Type B pancreatic cell (in vitro differentiated cells): Measurements from ENCODE around the gene CAVIN1. TPM values are rescaled to one million over a fixed set of nuclear protein-coding genes. Genes with fewer than 3 reads are reported as not detected.
A peak's percentile ranks its signal among the peaks of the same experiment; 100 is the strongest.
"Not testable (repeated sequence)": the region's sequence is repeated elsewhere in the genome, so short reads cannot be mapped to it uniquely, and the experiment has no call there.

ENCODE experiments used
- DNase-seq: peaks from one replicate; pipeline ENCODE4 v3.0.0; 2021; ENCODE audit warnings: mixed read lengths; ENCODE audit not compliant: unreplicated experiment; ENCODE audit errors: extremely low spot score
- H3K27ac Mint-ChIP-seq: 2 replicates; pipeline ENCODE4 v1.8.0; 2021; ENCODE audit warnings: mild to moderate bottlenecking, mixed read lengths
- H3K27me3 Mint-ChIP-seq: 2 replicates; pipeline ENCODE4 v1.8.0; 2021; ENCODE audit warnings: mixed read lengths
- H3K36me3 Mint-ChIP-seq: 2 replicates; pipeline ENCODE4 v1.8.0; 2021; ENCODE audit warnings: mixed read lengths
- H3K4me1 Mint-ChIP-seq: one replicate; pipeline ENCODE4 v1.8.0; 2021; ENCODE audit warnings: mixed read lengths; ENCODE audit not compliant: unreplicated experiment
- H3K4me3 Mint-ChIP-seq: 2 replicates; pipeline ENCODE4 v1.8.0; 2021; ENCODE audit warnings: mild to moderate bottlenecking, mixed read lengths
- H3K9me3 Mint-ChIP-seq: 2 replicates; pipeline ENCODE4 v1.8.0; 2021; ENCODE audit warnings: mixed read lengths
- total RNA-seq: library from RNA; stranded (reverse); gene quantifications from 2 replicates; pipeline ENCODE4 v1.2.1, GENCODE V29; 2021; ENCODE audit warnings: low replicate concordance
- TF ChIP-seq, protein P1 (sequence below): fragments of 200-600 bp; sonication (generic); conservative IDR thresholded peaks from 2 replicates; pipeline ENCODE4 v1.5.0; 2021; ENCODE audit warnings: antibody characterized with exemption, mild to moderate bottlenecking

CAVIN1 gene
- total RNA-seq, 1 donor from 2014 or later = 21.9 TPM

GRCh38 chr17:42453439-42453838, 30.4 kb upstream of the CAVIN1 start:
- no peak for DNase-seq
- no peak overlapping the region for H3K4me3 Mint-ChIP-seq
- H3K27ac Mint-ChIP-seq = peak overlapping the region; percentile 1
- H3K36me3 Mint-ChIP-seq = no peaks in the 10 kb centered on the region
- peaks cover 16% of the 10 kb centered on the region for H3K4me1 Mint-ChIP-seq
- TF ChIP-seq, protein P1, sequence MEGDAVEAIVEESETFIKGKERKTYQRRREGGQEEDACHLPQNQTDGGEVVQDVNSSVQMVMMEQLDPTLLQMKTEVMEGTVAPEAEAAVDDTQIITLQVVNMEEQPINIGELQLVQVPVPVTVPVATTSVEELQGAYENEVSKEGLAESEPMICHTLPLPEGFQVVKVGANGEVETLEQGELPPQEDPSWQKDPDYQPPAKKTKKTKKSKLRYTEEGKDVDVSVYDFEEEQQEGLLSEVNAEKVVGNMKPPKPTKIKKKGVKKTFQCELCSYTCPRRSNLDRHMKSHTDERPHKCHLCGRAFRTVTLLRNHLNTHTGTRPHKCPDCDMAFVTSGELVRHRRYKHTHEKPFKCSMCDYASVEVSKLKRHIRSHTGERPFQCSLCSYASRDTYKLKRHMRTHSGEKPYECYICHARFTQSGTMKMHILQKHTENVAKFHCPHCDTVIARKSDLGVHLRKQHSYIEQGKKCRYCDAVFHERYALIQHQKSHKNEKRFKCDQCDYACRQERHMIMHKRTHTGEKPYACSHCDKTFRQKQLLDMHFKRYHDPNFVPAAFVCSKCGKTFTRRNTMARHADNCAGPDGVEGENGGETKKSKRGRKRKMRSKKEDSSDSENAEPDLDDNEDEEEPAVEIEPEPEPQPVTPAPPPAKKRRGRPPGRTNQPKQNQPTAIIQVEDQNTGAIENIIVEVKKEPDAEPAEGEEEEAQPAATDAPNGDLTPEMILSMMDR = no peak
- peaks cover 4% of the 10 kb centered on the region for H3K27me3 Mint-ChIP-seq
- H3K9me3 Mint-ChIP-seq = no peaks in the 10 kb centered on the region

DNA sequence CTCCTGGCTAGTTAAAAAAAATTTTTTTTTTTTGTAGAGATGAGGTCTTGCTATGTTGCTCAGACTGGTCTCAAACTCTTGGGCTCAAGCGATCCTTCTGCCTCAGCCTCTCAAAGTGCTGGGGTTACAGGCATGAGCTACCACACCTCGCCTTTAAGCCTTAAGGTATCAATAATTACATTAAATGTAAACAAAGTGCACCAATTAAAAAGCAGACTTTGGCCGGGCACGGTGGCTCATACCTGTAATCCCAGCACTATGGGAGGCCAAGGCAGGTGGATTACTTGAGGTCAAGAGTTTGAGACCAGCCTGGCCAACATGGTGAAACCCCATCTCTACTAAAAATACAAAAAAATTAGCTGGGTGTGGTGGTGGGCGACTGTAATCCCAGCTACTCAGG, 28.2 kb upstream of the CAVIN1 start:
- not testable (repeated sequence) for DNase-seq, H3K4me3 Mint-ChIP-seq, H3K36me3 Mint-ChIP-seq, H3K27me3 Mint-ChIP-seq, H3K9me3 Mint-ChIP-seq, H3K27ac Mint-ChIP-seq, H3K4me1 Mint-ChIP-seq

GRCh38 chr17:42449838-42450237, 26.8 kb upstream of the CAVIN1 start:
- not testable (repeated sequence) for H3K4me1 Mint-ChIP-seq, DNase-seq, H3K27me3 Mint-ChIP-seq, H3K4me3 Mint-ChIP-seq, H3K9me3 Mint-ChIP-seq, H3K36me3 Mint-ChIP-seq, H3K27ac Mint-ChIP-seq

GRCh38 chr17:42449176-42449575, 26.1 kb upstream of the CAVIN1 start:
- H3K4me1 Mint-ChIP-seq, H3K4me3 Mint-ChIP-seq, H3K9me3 Mint-ChIP-seq, H3K36me3 Mint-ChIP-seq, DNase-seq, H3K27ac Mint-ChIP-seq, H3K27me3 Mint-ChIP-seq: not testable (repeated sequence)

DNA sequence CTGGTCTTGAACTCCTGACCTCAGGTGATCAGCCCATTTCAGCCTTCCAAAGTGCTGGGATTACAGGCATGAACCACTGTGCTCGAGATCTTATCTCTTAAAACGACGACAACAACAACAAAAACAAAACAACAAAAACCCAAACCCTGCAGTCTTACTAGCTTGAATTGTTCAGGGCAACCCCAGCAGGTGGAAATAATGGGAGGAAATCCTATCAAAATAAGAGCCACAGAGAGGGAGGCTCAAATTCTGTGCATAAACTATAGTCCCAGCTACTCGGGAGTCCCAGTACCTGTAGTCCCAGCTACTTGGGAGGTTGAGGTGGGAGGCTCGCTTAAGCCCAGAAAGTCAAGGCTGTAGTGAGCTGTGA, 19.1 kb upstream of the CAVIN1 start:
- Mint-ChIP-seq H3K4me1 (peaks cover 5% of the 10 kb centered on the region), H3K4me3 (no peak overlapping the region), H3K9me3 (no peaks in the 10 kb centered on the region), H3K27ac (no peak overlapping the region), H3K27me3 (no peaks in the 10 kb centered on the region), H3K36me3 (no peaks in the 10 kb centered on the region)
- TF ChIP-seq, protein P1 = no peak
- no peak for DNase-seq

- H3K27me3 Mint-ChIP-seq = no peaks in the 10 kb centered on the region
- no peaks in the 10 kb centered on the region for H3K9me3 Mint-ChIP-seq
- no peak overlapping the region for H3K27ac Mint-ChIP-seq
- H3K4me3 Mint-ChIP-seq = no peak overlapping the region
- DNase-seq = no peak
- H3K4me1 Mint-ChIP-seq = peaks cover 6% of the 10 kb centered on the region
- TF ChIP-seq, protein P1 = no peak
- H3K36me3 Mint-ChIP-seq = no peaks in the 10 kb centered on the region
These were observed 18.5 kb upstream of the CAVIN1 start for GRCh38 chr17:42441371-42442195.

DNA sequence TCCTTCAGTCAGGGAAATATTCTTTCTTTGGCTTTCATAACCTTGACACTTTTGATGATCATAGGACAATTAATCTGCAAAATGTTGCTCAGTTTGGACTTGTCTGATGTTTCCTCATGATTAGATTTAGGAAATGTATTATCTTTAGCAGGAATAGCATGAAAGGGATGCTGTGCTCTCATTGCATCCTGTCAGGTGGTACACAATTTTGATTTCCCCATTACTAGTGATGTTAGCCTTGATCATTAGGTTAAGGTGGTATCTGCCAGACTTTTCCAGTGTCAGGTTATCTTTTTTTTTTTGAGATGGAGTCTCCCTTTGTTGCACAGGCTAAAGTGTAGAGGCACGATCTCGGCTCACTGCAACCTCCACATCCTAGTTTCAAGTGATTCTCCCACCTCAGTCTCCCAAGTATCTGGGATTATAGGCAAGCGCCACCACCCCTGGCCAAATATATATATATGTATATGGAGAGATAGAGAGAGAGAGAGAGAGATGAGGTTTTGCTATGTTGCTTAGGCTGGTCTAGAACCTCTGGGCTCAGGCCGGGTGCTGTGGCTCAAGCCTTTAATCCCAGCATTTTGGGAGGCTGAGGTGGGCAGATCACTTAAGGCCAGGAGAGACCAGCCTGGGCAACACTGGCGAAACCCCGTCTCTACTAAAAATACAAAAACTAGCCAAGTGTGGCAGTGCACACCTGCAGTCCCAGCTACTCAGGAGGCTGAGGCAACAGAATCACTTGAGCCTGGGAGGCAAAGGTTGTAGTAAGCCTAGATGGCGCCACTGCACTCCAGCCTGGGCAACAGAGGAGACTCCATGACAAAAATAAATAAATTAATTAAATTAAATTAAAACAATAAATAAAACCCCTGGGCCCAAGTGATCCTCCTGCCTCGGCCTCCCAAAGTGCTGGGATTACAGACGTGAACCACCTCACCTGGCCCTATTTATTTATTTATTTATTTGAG, 15.8 kb upstream of the CAVIN1 start:
- no peak overlapping the region for H3K27ac Mint-ChIP-seq
- no peaks in the 10 kb centered on the region for H3K36me3 Mint-ChIP-seq
- H3K4me3 Mint-ChIP-seq = no peak overlapping the region
- H3K4me1 Mint-ChIP-seq = peaks cover 12% of the 10 kb centered on the region
- DNase-seq = no peak
- no peaks in the 10 kb centered on the region for H3K9me3 Mint-ChIP-seq
- no peaks in the 10 kb centered on the region for H3K27me3 Mint-ChIP-seq
- TF ChIP-seq, protein P1 = peak; percentile 55
